ENCODE results near the gene PRKCH. TPM values are rescaled to one million over a fixed set of nuclear protein-coding genes. Genes with fewer than 3 reads are reported as not detected.

Gene PRKCH
- total and polyA plus RNA-seq, 4 experiments from 2014 or later = 246 to 284 (median 249) TPM

GRCh38 chr14:61444215-61444768 is 122.9 kb downstream of the PRKCH start:
- Mint-ChIP-seq H3K27me3 (no peaks in the 10 kb centered on the region), H3K4me3 (peak overlapping the region; percentile 58 to 87 (median 78)), H3K27ac (peak overlapping the region; percentile 89 to 97 (median 93)), H3K36me3 (peaks cover 31 to 46% of the 10 kb centered on the region in 2 donors), H3K4me1 (peaks cover 74 to 97% (median 87%) of the 10 kb centered on the region in 4 donors), H3K9me3 (no peaks in the 10 kb centered on the region)
- peaks cover 98% of the 10 kb centered on the region for H3K4me1 ChIP-seq (ENCODE audit: insufficient read depth, low read length)
- intact Hi-C loops (cut with micrococcal nuclease) = loop anchor here (1.0 to 5.0 kb wide), 3 partner anchors 8 to 101 kb away; no protein-coding TSS in a partner anchor
- peak; percentile 56 to 87 (median 63) for DNase-seq
- H3K4me3 ChIP-seq (ENCODE audit: low read length in 2 of 2) = no peak overlapping the region
- ChIA-PET CTCF (ENCODE audit: partially characterized antibody) (interaction anchor here (1.4 to 1.6 kb wide), 2 partner anchors 18 to 152 kb away, joined by 3 read pairs; no protein-coding TSS in a partner anchor), POLR2A (ENCODE audit: partially characterized antibody) (interaction anchor here (1.0 to 5.1 kb wide), 5 partner anchors 7 to 164 kb away, joined by 3 to 26 read pairs (median 4); no protein-coding TSS in a partner anchor)
- H3K27me3 ChIP-seq (ENCODE audit: insufficient read depth, low read length) = no peaks in the 10 kb centered on the region
- no peaks in the 10 kb centered on the region for H3K9me3 ChIP-seq (ENCODE audit: control insufficient read depth in 1 of 2, low read length in 2 of 2)
- H3K36me3 ChIP-seq (ENCODE audit: insufficient read depth, low read length) = peaks cover 24% of the 10 kb centered on the region
- peak overlapping the region; percentile 44 for H3K27ac ChIP-seq (ENCODE audit: low read depth, low read length)

- Mint-ChIP-seq H3K4me1 (peaks cover 82 to 100% (median 92%) of the 10 kb centered on the region in 4 donors), H3K27ac (peak overlapping the region; percentile 88 to 95 (median 93)), H3K36me3 (peaks cover 60 to 88% of the 10 kb centered on the region in 2 donors), H3K27me3 (no peaks in the 10 kb centered on the region), H3K4me3 (peak overlapping the region in 7 of 8 donors; percentile 25 to 89 (median 73)), H3K9me3 (no peaks in the 10 kb centered on the region)
- no peak overlapping the region for H3K4me3 ChIP-seq (ENCODE audit: low read length in 2 of 2)
- H3K27ac ChIP-seq (ENCODE audit: low read depth, low read length) = peak overlapping the region; percentile 48
- no peak for DNase-seq
- ChIA-PET CTCF (ENCODE audit: partially characterized antibody) (interaction anchor here (1.5 to 4.5 kb wide), 12 partner anchors 10 to 279 kb away, joined by 3 to 18 read pairs (median 4); partner anchors contain the start of gene PRKCH), POLR2A (ENCODE audit: partially characterized antibody) (interaction anchor here (0.6 to 4.9 kb wide), 23 partner anchors 10 to 697 kb away, joined by 3 to 39 read pairs (median 6); partner anchors contain the start of genes PRKCH and SNAPC1)
- intact Hi-C loops (cut with micrococcal nuclease) = no loop called here
- H3K36me3 ChIP-seq (ENCODE audit: insufficient read depth, low read length) = peaks cover 38% of the 10 kb centered on the region
- H3K4me1 ChIP-seq (ENCODE audit: insufficient read depth, low read length) = peaks cover 100% of the 10 kb centered on the region
- H3K27me3 ChIP-seq (ENCODE audit: insufficient read depth, low read length) = no peaks in the 10 kb centered on the region
- no peaks in the 10 kb centered on the region for H3K9me3 ChIP-seq (ENCODE audit: control insufficient read depth in 1 of 2, low read length in 2 of 2)
Observed at GRCh38 chr14:61451491-61451890, 130.1 kb downstream of the PRKCH start.

GRCh38 chr14:61451891-61452400 is 130.6 kb downstream of the PRKCH start:
- H3K9me3 Mint-ChIP-seq = no peaks in the 10 kb centered on the region
- H3K36me3 Mint-ChIP-seq = peaks cover 61 to 87% of the 10 kb centered on the region in 2 donors
- peaks cover 83 to 100% (median 92%) of the 10 kb centered on the region in 4 donors for H3K4me1 Mint-ChIP-seq
- Histone ChIP-seq H3K9me3 (ENCODE audit: control insufficient read depth in 1 of 2, low read length in 2 of 2) (no peaks in the 10 kb centered on the region), H3K36me3 (ENCODE audit: insufficient read depth, low read length) (peaks cover 37% of the 10 kb centered on the region), H3K4me3 (ENCODE audit: low read length in 2 of 2) (no peak overlapping the region), H3K27ac (ENCODE audit: low read depth, low read length) (peak overlapping the region; percentile 48), H3K4me1 (ENCODE audit: insufficient read depth, low read length) (peaks cover 100% of the 10 kb centered on the region), H3K27me3 (ENCODE audit: insufficient read depth, low read length) (no peaks in the 10 kb centered on the region)
- POLR2A ChIA-PET (ENCODE audit: partially characterized antibody) = interaction anchor here (0.6 to 4.9 kb wide), 31 partner anchors 10 to 311 kb away, joined by 3 to 39 read pairs (median 5); partner anchors contain the start of genes HIF1A, PRKCH and SNAPC1
- H3K27me3 Mint-ChIP-seq = no peaks in the 10 kb centered on the region
- intact Hi-C loops (cut with micrococcal nuclease) = loop anchor here (1.0 to 2.0 kb wide), 3 partner anchors 8 to 129 kb away; no protein-coding TSS in a partner anchor
- peak overlapping the region in 7 of 8 donors; percentile 73 to 89 (median 81) for H3K4me3 Mint-ChIP-seq
- peak overlapping the region; percentile 88 to 95 (median 93) for H3K27ac Mint-ChIP-seq
- DNase-seq = no peak
- CTCF ChIA-PET (ENCODE audit: partially characterized antibody) = interaction anchor here (1.0 to 4.5 kb wide), 15 partner anchors 9 to 386 kb away, joined by 3 to 18 read pairs (median 4); partner anchors contain the start of gene PRKCH

GRCh38 chr14:61452452-61452851 is 131.1 kb downstream of the PRKCH start:
- peaks cover 100% of the 10 kb centered on the region for H3K4me1 ChIP-seq (ENCODE audit: insufficient read depth, low read length)
- intact Hi-C loops (cut with micrococcal nuclease) = loop anchor here (1.0 to 2.0 kb wide), 3 partner anchors 8 to 129 kb away; no protein-coding TSS in a partner anchor
- DNase-seq = peak; percentile 64 to 74 (median 71)
- ChIA-PET POLR2A (ENCODE audit: partially characterized antibody) (interaction anchor here (0.6 to 4.9 kb wide), 31 partner anchors 11 to 310 kb away, joined by 3 to 39 read pairs (median 5); partner anchors contain the start of genes HIF1A, PRKCH and SNAPC1), CTCF (ENCODE audit: partially characterized antibody) (interaction anchor here (0.6 to 4.5 kb wide), 14 partner anchors 9 to 385 kb away, joined by 3 to 18 read pairs (median 4); partner anchors contain the start of gene PRKCH)
- H3K27ac Mint-ChIP-seq = peak overlapping the region; percentile 88 to 95 (median 93)
- peaks cover 82 to 100% (median 90%) of the 10 kb centered on the region in 4 donors for H3K4me1 Mint-ChIP-seq
- H3K36me3 Mint-ChIP-seq = peaks cover 61 to 88% of the 10 kb centered on the region in 2 donors
- H3K9me3 Mint-ChIP-seq = peaks cover 0 to 2% (median 0%) of the 10 kb centered on the region in 8 donors
- peak overlapping the region; percentile 48 for H3K27ac ChIP-seq (ENCODE audit: low read depth, low read length)
- no peaks in the 10 kb centered on the region for H3K27me3 Mint-ChIP-seq
- peak overlapping the region; percentile 64 to 89 (median 79) for H3K4me3 Mint-ChIP-seq
- no peaks in the 10 kb centered on the region for H3K27me3 ChIP-seq (ENCODE audit: insufficient read depth, low read length)
- no peak overlapping the region for H3K4me3 ChIP-seq (ENCODE audit: low read length in 2 of 2)
- H3K36me3 ChIP-seq (ENCODE audit: insufficient read depth, low read length) = peaks cover 37% of the 10 kb centered on the region
- no peaks in the 10 kb centered on the region for H3K9me3 ChIP-seq (ENCODE audit: control insufficient read depth in 1 of 2, low read length in 2 of 2)

GRCh38 chr14:61453103-61453767 is 131.9 kb downstream of the PRKCH start:
- Histone ChIP-seq H3K27me3 (ENCODE audit: insufficient read depth, low read length) (no peaks in the 10 kb centered on the region), H3K27ac (ENCODE audit: low read depth, low read length) (peak overlapping the region; percentile 48), H3K36me3 (ENCODE audit: insufficient read depth, low read length) (peaks cover 44% of the 10 kb centered on the region), H3K4me3 (ENCODE audit: low read length in 2 of 2) (peak overlapping the region in 1 of 2 donors; percentile 13), H3K4me1 (ENCODE audit: insufficient read depth, low read length) (peaks cover 92% of the 10 kb centered on the region), H3K9me3 (ENCODE audit: control insufficient read depth in 1 of 2, low read length in 2 of 2) (no peaks in the 10 kb centered on the region)
- intact Hi-C loops (cut with micrococcal nuclease) = loop anchor here (2.0 kb wide), 1 partner anchor 14 kb away; no protein-coding TSS in a partner anchor
- CTCF ChIA-PET (ENCODE audit: partially characterized antibody) = interaction anchor here (0.6 to 4.5 kb wide), 10 partner anchors 8 to 384 kb away, joined by 3 to 18 read pairs (median 4); partner anchors contain the start of gene PRKCH
- Mint-ChIP-seq H3K9me3 (peaks cover 0 to 3% (median 0%) of the 10 kb centered on the region in 8 donors), H3K36me3 (peaks cover 64 to 92% of the 10 kb centered on the region in 2 donors), H3K4me1 (peaks cover 80 to 97% (median 85%) of the 10 kb centered on the region in 4 donors), H3K27me3 (no peaks in the 10 kb centered on the region), H3K27ac (peak overlapping the region; percentile 88 to 93 (median 92)), H3K4me3 (peak overlapping the region; percentile 69 to 89 (median 78))
- POLR2A ChIA-PET (ENCODE audit: partially characterized antibody) = interaction anchor here (0.6 to 4.9 kb wide), 25 partner anchors 12 to 310 kb away, joined by 3 to 39 read pairs (median 5); partner anchors contain the start of genes HIF1A, PRKCH and SNAPC1
- DNase-seq = no peak

GRCh38 chr14:61454545-61454944 is 133.2 kb downstream of the PRKCH start:
- Mint-ChIP-seq H3K36me3 (peaks cover 72 to 92% of the 10 kb centered on the region in 2 donors), H3K9me3 (peaks cover 0 to 3% (median 0%) of the 10 kb centered on the region in 8 donors), H3K4me3 (peak overlapping the region in 7 of 8 donors; percentile 5 to 89 (median 64)), H3K27me3 (no peaks in the 10 kb centered on the region), H3K27ac (peak overlapping the region; percentile 78 to 93 (median 88)), H3K4me1 (peaks cover 70 to 94% (median 79%) of the 10 kb centered on the region in 4 donors)
- H3K27me3 ChIP-seq (ENCODE audit: insufficient read depth, low read length) = no peaks in the 10 kb centered on the region
- DNase-seq = no peak
- POLR2A ChIA-PET (ENCODE audit: partially characterized antibody) = interaction anchor here (1.0 kb wide), 1 partner anchor 67 kb away, joined by 3 read pairs; no protein-coding TSS in a partner anchor
- intact Hi-C loops (cut with micrococcal nuclease) = no loop called here
- peak overlapping the region; percentile 17 for H3K27ac ChIP-seq (ENCODE audit: low read depth, low read length)
- CTCF ChIA-PET (ENCODE audit: partially characterized antibody) = interaction anchor here (0.8 to 2.6 kb wide), 7 partner anchors 12 to 383 kb away, joined by 3 to 19 read pairs (median 3); partner anchors contain the start of gene PRKCH
- H3K9me3 ChIP-seq (ENCODE audit: control insufficient read depth in 1 of 2, low read length in 2 of 2) = no peaks in the 10 kb centered on the region
- H3K4me1 ChIP-seq (ENCODE audit: insufficient read depth, low read length) = peaks cover 79% of the 10 kb centered on the region
- peaks cover 54% of the 10 kb centered on the region for H3K36me3 ChIP-seq (ENCODE audit: insufficient read depth, low read length)
- no peak overlapping the region for H3K4me3 ChIP-seq (ENCODE audit: low read length in 2 of 2)

Data from CD4-positive, alpha-beta memory T cell (primary cell).